B cell (primary cell): ENCODE data around the gene ACTN1. TPM values are rescaled to one million over a fixed set of nuclear protein-coding genes. Genes with fewer than 3 reads are reported as not detected.

Source experiments
- ATAC-seq: fragments of 200-7000 bp; cut with Tn5 transposase; one replicate; pipeline ENCODE4 v1.10.0; 2021; ENCODE audit warnings: low read depth, mild to moderate bottlenecking, moderate number of reproducible peaks, moderate library complexity
- CTCF ChIA-PET: fragments of 350-600 bp; sonication (Branson Sonifier 250); formaldehyde crosslinking; loops from one replicate; lab custom pipeline; 2021; ENCODE audit warnings: antibody characterized with exemption, inconsistent platforms; lab: Charles Lee
- POLR2A ChIA-PET: fragments of 350-600 bp; sonication (Branson Sonifier 250); formaldehyde crosslinking; loops from one replicate; lab custom pipeline; 2021; ENCODE audit warnings: antibody characterized with exemption; lab: Charles Lee
- DNase-seq: peaks from one replicate; pipeline ENCODE4 v3.0.0; 2013
- H2AFZ ChIP-seq: 2 replicates; pipeline ENCODE4 v1.6.1; 2012; ENCODE audit warnings: mild to moderate bottlenecking, low read depth, low read length; ENCODE audit not compliant: insufficient read depth, poor library complexity, severe bottlenecking
- H3K27ac ChIP-seq, 2 donors: 1 replicate in 1 of 2; 2 replicates in 1 of 2; pipeline ENCODE4 v1.5.1; 2012 to 2013; ENCODE audit warnings: low read length in 2 of 2, mild to moderate bottlenecking in 2 of 2, moderate library complexity in 1 of 2
- H3K27me3 ChIP-seq, 4 experiments: fragments of 200-600 bp in 1 of 4; sonication (generic) in 1 of 4; replicated peaks in 1 of 4; 1 replicate in 2 of 4; 2 replicates in 2 of 4; pipeline versions ENCODE4 v1.6.1 to v1.7.0; 2013 to 2016; ENCODE audit warnings: low read length in 3 of 4, mild to moderate bottlenecking in 2 of 4, mixed read lengths in 1 of 4, moderate library complexity in 1 of 4; ENCODE audit not compliant: insufficient read depth in 4 of 4, control insufficient read depth in 3 of 4; ENCODE audit errors: control extremely low read depth in 1 of 4
- H3K36me3 ChIP-seq, 2 experiments: replicated peaks in 1 of 2; 1 replicate in 1 of 2; 2 replicates in 1 of 2; pipeline versions ENCODE4 v1.6.1 to v1.7.1; 2013; ENCODE audit warnings: low read length in 1 of 2; ENCODE audit not compliant: insufficient read depth in 2 of 2, control insufficient read depth in 1 of 2; ENCODE audit errors: control extremely low read depth in 1 of 2, extremely low read depth in 1 of 2
- H3K4me1 ChIP-seq, 2 donors: fragments of 200-600 bp in 1 of 2; sonication (generic) in 1 of 2; 1 replicate in 1 of 2; 2 replicates in 1 of 2; pipeline versions ENCODE4 v1.5.1 to v1.6.1; 2013 to 2017; ENCODE audit warnings: low read length in 2 of 2; ENCODE audit not compliant: control insufficient read depth in 2 of 2, insufficient read depth in 2 of 2
- H3K4me2 ChIP-seq: replicated peaks from 2 replicates; pipeline ENCODE3; 2012; ENCODE audit warnings: mild to moderate bottlenecking, low read depth, low read length; ENCODE audit not compliant: poor library complexity, severe bottlenecking
- H3K4me3 ChIP-seq, 5 experiments: fragments of 200-600 bp in 1 of 5; sonication (generic) in 1 of 5; 1 replicate in 3 of 5; 2 replicates in 2 of 5; pipeline versions ENCODE4 v1.5.1 to v1.7.0; 2011 to 2016; ENCODE audit warnings: low read length in 4 of 5, mild to moderate bottlenecking in 4 of 5, low read depth in 2 of 5, control low read depth in 1 of 5, moderate library complexity in 1 of 5; ENCODE audit not compliant: insufficient read depth in 1 of 5; ENCODE audit errors: control extremely low read depth in 1 of 5, extremely low read depth in 1 of 5
- H3K79me2 ChIP-seq: fragments of 200-600 bp; sonication (generic); one replicate; pipeline ENCODE4 v1.6.0; 2016; ENCODE audit warnings: low read length; ENCODE audit not compliant: control insufficient read depth, insufficient read depth
- H3K9ac ChIP-seq: fragments of 200-600 bp; sonication (generic); 2 replicates; pipeline ENCODE4 v1.6.1; 2017; ENCODE audit warnings: mild to moderate bottlenecking, low read length, moderate library complexity
- H3K9me3 ChIP-seq, 3 donors: one replicate each; pipeline versions ENCODE4 v1.6.1 to v1.7.1; 2013; ENCODE audit warnings: low read length in 2 of 3; ENCODE audit not compliant: control insufficient read depth in 2 of 3, insufficient read depth in 1 of 3; ENCODE audit errors: control extremely low read depth in 1 of 3
- H4K20me1 ChIP-seq: 2 replicates; pipeline ENCODE4 v1.6.0; 2012; ENCODE audit warnings: mild to moderate bottlenecking, low read length; ENCODE audit not compliant: insufficient read depth, control insufficient read depth, poor library complexity, severe bottlenecking
- H3K27ac Mint-ChIP-seq: one replicate; pipeline ENCODE4 v1.8.0; 2021; ENCODE audit warnings: mixed read lengths
- H3K27me3 Mint-ChIP-seq: one replicate; pipeline ENCODE4 v1.8.0; 2021; ENCODE audit warnings: mixed read lengths
- H3K4me1 Mint-ChIP-seq: one replicate; pipeline ENCODE4 v1.8.0; 2021; ENCODE audit warnings: mixed read lengths
- H3K4me3 Mint-ChIP-seq: one replicate; pipeline ENCODE4 v1.8.0; 2021; ENCODE audit warnings: mixed read lengths
- H3K9me3 Mint-ChIP-seq: one replicate; pipeline ENCODE4 v1.8.0; 2022; ENCODE audit warnings: mixed read lengths; ENCODE audit not compliant: insufficient read depth
- CTCF ChIP-seq: fragments of 200-600 bp; IDR thresholded peaks from one replicate; pipeline ENCODE4 v1.8.0; 2022; ENCODE audit warnings: antibody characterized with exemption, mild to moderate bottlenecking
- EZH2 ChIP-seq: IDR thresholded peaks from 2 replicates; pipeline ENCODE4 v1.6.1; 2012; ENCODE audit warnings: borderline replicate concordance, low read depth, mild to moderate bottlenecking, moderate library complexity, low read length; ENCODE audit not compliant: insufficient read depth, poor library complexity, severe bottlenecking
- WGBS: methylation state at CpG from one replicate; pipeline ENCODE4 v1.1.5; 2013; ENCODE audit warnings: missing lambda C conversion rate; ENCODE audit not compliant: insufficient coverage; 5-methylcytosine and 5-hydroxymethylcytosine counted together
- intact Hi-C: fragments of 100-400 bp; cut with micrococcal nuclease; formaldehyde crosslinking; loops from one replicate; pipeline ENCODE4 v1.10.0; 2022
- polyA plus RNA-seq: library from polyadenylated mRNA; depleted of rRNA; stranded (reverse); fragments of >200 nt; gene quantifications from 2 replicates; pipeline ENCODE4 v1.2.3, GENCODE V29; 2012
- total RNA-seq, 2 donors: library from RNA; stranded (reverse); fragments of 120-200 nt in 1 of 2; gene quantifications; 1 replicate in 1 of 2; 2 replicates in 1 of 2; pipeline versions ENCODE4 v1.2.3 to v1.2.4, GENCODE V29; 2013 to 2022

ACTN1 gene
- total and polyA plus RNA-seq, 2 donors (not counting 1 experiment from before 2014, with no cell fraction given): 0.74 to 0.89 TPM

- no peaks in the 10 kb centered on the region for H3K9me3 ChIP-seq
- H3K79me2 ChIP-seq: no peaks in the 10 kb centered on the region
- Mint-ChIP-seq H3K4me3 (no peak overlapping the region), H3K9me3 (no peaks in the 10 kb centered on the region), H3K27ac (no peak overlapping the region), H3K27me3 (peaks cover 13% of the 10 kb centered on the region), H3K4me1 (no peaks in the 10 kb centered on the region)
- no peak overlapping the region for H3K9ac ChIP-seq
- ChIA-PET CTCF (no interaction called here), POLR2A (no interaction called here)
- H3K27me3 ChIP-seq: peaks cover 0 to 1% (median 0%) of the 10 kb centered on the region in 4 experiments
- TF ChIP-seq CTCF: no peak
- no peak for TF ChIP-seq EZH2
- H4K20me1 ChIP-seq: no peaks in the 10 kb centered on the region
- no peaks in the 10 kb centered on the region for H3K36me3 ChIP-seq
- DNase-seq (no peak), ATAC-seq (no peak)
- 50% methylated on average over 1 of the region's 2 CpGs for WGBS
- H3K4me2 ChIP-seq: no peak overlapping the region
- no peak overlapping the region for H2AFZ ChIP-seq
- H3K4me1 ChIP-seq: no peaks in the 10 kb centered on the region
- no peak overlapping the region for H3K27ac ChIP-seq
- H3K4me3 ChIP-seq: no peak overlapping the region
- intact Hi-C loops: no loop called here
Observed at GRCh38 chr14:68986926-68987652, 8.0 kb upstream of the ACTN1 start.

DNA sequence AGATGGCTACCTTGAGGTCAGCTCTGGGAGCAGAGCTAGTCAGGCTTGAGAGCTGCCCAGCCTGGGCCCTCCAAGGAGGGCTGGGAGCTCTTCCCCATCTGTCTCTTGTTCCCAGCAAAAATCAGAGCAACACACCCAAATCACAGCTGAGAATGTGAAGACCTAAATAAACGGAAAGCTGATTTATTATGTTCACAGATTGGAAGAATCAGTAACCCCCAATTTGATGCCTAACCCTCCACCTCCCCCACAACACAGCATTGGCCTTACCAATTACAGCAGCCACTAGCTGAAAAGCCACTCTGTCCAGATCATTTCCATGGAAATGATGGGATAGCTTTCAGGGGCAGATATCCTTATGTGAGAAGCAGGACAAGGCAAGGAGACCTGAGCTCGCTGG lies 7.1 kb upstream of the ACTN1 start:
- H3K4me3 ChIP-seq: no peak overlapping the region
- ChIA-PET CTCF (interaction anchor here (0.6 to 0.8 kb wide), 2 partner anchors 143 to 1303 kb away, joined by 3 read pairs; no protein-coding TSS in a partner anchor), POLR2A (no interaction called here)
- H3K27me3 Mint-ChIP-seq: peaks cover 16% of the 10 kb centered on the region
- no peaks in the 10 kb centered on the region for H3K9me3 ChIP-seq
- no peaks in the 10 kb centered on the region for H3K36me3 ChIP-seq
- H2AFZ ChIP-seq: no peak overlapping the region
- no peaks in the 10 kb centered on the region for H3K79me2 ChIP-seq
- 94% methylated on average over 2 of the region's 2 CpGs for WGBS
- no peak overlapping the region for H3K4me2 ChIP-seq
- intact Hi-C loops: no loop called here
- no peak for DNase-seq
- H3K9ac ChIP-seq: no peak overlapping the region
- TF ChIP-seq EZH2: no peak
- TF ChIP-seq CTCF: no peak
- H3K27ac ChIP-seq: no peak overlapping the region
- H3K9me3 Mint-ChIP-seq: no peaks in the 10 kb centered on the region
- H3K4me3 Mint-ChIP-seq: no peak overlapping the region
- peaks cover 0 to 8% (median under 1%) of the 10 kb centered on the region in 4 experiments for H3K27me3 ChIP-seq
- H3K4me1 Mint-ChIP-seq: no peaks in the 10 kb centered on the region
- no peak overlapping the region for H3K27ac Mint-ChIP-seq
- no peaks in the 10 kb centered on the region for H4K20me1 ChIP-seq
- H3K4me1 ChIP-seq: no peaks in the 10 kb centered on the region
- ATAC-seq: no peak
